GM19397 (cell line): ENCODE measurements around the gene PTPA.

Source experiments
- ATAC-seq: cut with Tn5 transposase; IDR thresholded peaks from one replicate; pipeline ENCODE4 v1.9.1; 2021; ENCODE audit warnings: mild to moderate bottlenecking, moderate library complexity; ENCODE audit not compliant: unreplicated experiment

Gene PTPA

GRCh38 chr9:129081388-129081904, 29.8 kb upstream of the PTPA start:
- ATAC-seq, result no peak

- no peak for ATAC-seq
These were observed 27.1 kb upstream of the PTPA start for GRCh38 chr9:129084087-129084486.

GRCh38 chr9:129089246-129089645, 22.0 kb upstream of the PTPA start:
- no peak for ATAC-seq

GRCh38 chr9:129093602-129094386, 17.4 kb upstream of the PTPA start:
- ATAC-seq, result no peak

- ATAC-seq, result no peak
These were observed 16.6 kb upstream of the PTPA start for GRCh38 chr9:129094387-129095169.

- no peak for ATAC-seq
These were observed 16.0 kb upstream of the PTPA start for GRCh38 chr9:129095170-129095667.

GRCh38 chr9:129095908-129096307, 15.3 kb upstream of the PTPA start:
- no peak for ATAC-seq

- ATAC-seq, result no peak
These were observed 13.4 kb upstream of the PTPA start for GRCh38 chr9:129097671-129098306.

GRCh38 chr9:129098328-129098727, 12.9 kb upstream of the PTPA start:
- ATAC-seq, result no peak

- no peak for ATAC-seq
These were observed 10.6 kb upstream of the PTPA start for GRCh38 chr9:129100383-129101169.

GRCh38 chr9:129101279-129101678, 9.9 kb upstream of the PTPA start:
- ATAC-seq, result no peak

- ATAC-seq, result no peak
These were observed 9.1 kb upstream of the PTPA start for GRCh38 chr9:129102095-129102525.

GRCh38 chr9:129102791-129103594, 8.2 kb upstream of the PTPA start:
- ATAC-seq, result no peak

- no peak for ATAC-seq
These were observed 7.6 kb upstream of the PTPA start for GRCh38 chr9:129103595-129103965.

- no peak for ATAC-seq
These were observed 7.2 kb upstream of the PTPA start for GRCh38 chr9:129104051-129104450.

GRCh38 chr9:129105857-129106694, 5.1 kb upstream of the PTPA start:
- ATAC-seq, result no peak

- no peak for ATAC-seq
These were observed 3.6 kb upstream of the PTPA start for GRCh38 chr9:129107651-129108050.

GRCh38 chr9:129108083-129108804, 3.0 kb upstream of the PTPA start:
- no peak for ATAC-seq
